Neural cell (in vitro differentiated cells): ENCODE measurements around the gene RAB4B.

Experiments
- CTCF ChIP-seq: fragments of 450-650 bp; IDR thresholded peaks from 2 replicates; pipeline ENCODE4 v1.5.1; 2014; ENCODE audit warnings: antibody characterized with exemption, mild to moderate bottlenecking, moderate library complexity; ENCODE audit not compliant: poor library complexity, severe bottlenecking
- EZH2 ChIP-seq: fragments of 200-600, 300-800 bp; shearing (Covaris generic), sonication (generic); IDR thresholded peaks from 2 replicates; pipeline ENCODE4 v1.6.1; 2014; ENCODE audit warnings: antibody characterized with exemption, low read length, borderline replicate concordance, mild to moderate bottlenecking; ENCODE audit not compliant: insufficient read depth, poor library complexity, severe bottlenecking
- RAD21 ChIP-seq: fragments of 450-650 bp; conservative IDR thresholded peaks from 2 replicates; pipeline ENCODE4 v1.6.1; 2014; ENCODE audit warnings: antibody characterized with exemption, mild to moderate bottlenecking, moderate library complexity
- SMC3 ChIP-seq: fragments of 450-650 bp; conservative IDR thresholded peaks from 2 replicates; pipeline ENCODE4 v1.6.1; 2014; ENCODE audit warnings: antibody characterized with exemption, mild to moderate bottlenecking, moderate library complexity; ENCODE audit not compliant: poor library complexity
- TAF1 ChIP-seq: IDR thresholded peaks from 2 replicates; pipeline ENCODE4 v1.6.1; 2012; ENCODE audit warnings: low read depth
- TF ChIP-seq, protein P1 (sequence below): IDR thresholded peaks from 2 replicates; pipeline ENCODE4 v1.6.1; 2012; ENCODE audit warnings: borderline replicate concordance

DNA sequence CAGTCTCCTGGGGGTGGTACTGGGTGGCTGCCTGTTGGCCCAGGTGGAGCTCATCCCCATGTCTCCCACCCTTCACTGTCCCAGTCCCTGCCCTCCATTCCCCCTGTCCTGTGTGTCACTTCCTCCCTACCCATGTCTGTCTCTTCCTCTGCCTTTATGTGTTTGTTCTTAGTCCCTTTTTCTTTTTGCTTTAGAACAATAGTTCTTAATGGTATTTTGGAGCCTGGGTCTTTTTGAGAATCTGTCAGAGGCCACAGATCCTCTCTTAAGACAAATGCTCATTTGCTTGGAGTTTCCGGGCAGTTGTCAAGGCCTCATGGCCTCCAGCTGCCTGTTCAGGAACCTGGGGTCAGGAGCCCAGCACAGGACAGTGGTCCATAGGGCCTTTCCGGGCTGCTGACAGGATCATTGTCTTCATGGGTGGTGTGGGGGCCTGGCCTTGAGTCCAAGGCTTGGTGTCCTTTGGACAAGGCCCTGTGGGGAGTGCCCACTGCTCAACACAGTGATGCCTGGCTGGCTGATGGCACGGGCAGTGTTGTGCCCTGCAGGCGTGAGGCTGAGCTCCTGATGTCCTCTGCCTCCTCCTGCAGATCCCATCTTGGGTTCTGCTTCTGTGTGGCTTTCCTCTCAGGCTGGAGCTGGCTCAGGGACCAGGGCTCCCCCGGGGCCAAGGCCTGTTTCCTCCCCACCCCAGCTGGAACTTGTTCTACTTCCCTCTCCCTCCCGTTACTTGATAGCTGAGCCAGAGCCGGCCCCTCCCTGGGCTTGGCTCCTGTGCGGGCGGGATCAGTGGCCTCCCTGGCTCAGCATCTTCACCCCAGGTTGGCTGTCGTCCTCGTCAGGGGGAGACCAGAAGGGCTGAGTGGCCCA lies 24.5 kb downstream of the RAB4B start:
- TF ChIP-seq CTCF: no peak
- no peak for TF ChIP-seq RAD21
- TF ChIP-seq, protein P1, sequence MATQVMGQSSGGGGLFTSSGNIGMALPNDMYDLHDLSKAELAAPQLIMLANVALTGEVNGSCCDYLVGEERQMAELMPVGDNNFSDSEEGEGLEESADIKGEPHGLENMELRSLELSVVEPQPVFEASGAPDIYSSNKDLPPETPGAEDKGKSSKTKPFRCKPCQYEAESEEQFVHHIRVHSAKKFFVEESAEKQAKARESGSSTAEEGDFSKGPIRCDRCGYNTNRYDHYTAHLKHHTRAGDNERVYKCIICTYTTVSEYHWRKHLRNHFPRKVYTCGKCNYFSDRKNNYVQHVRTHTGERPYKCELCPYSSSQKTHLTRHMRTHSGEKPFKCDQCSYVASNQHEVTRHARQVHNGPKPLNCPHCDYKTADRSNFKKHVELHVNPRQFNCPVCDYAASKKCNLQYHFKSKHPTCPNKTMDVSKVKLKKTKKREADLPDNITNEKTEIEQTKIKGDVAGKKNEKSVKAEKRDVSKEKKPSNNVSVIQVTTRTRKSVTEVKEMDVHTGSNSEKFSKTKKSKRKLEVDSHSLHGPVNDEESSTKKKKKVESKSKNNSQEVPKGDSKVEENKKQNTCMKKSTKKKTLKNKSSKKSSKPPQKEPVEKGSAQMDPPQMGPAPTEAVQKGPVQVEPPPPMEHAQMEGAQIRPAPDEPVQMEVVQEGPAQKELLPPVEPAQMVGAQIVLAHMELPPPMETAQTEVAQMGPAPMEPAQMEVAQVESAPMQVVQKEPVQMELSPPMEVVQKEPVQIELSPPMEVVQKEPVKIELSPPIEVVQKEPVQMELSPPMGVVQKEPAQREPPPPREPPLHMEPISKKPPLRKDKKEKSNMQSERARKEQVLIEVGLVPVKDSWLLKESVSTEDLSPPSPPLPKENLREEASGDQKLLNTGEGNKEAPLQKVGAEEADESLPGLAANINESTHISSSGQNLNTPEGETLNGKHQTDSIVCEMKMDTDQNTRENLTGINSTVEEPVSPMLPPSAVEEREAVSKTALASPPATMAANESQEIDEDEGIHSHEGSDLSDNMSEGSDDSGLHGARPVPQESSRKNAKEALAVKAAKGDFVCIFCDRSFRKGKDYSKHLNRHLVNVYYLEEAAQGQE: no peak
- no peak for TF ChIP-seq TAF1
- no peak for TF ChIP-seq SMC3
- no peak for TF ChIP-seq EZH2
